Measurements from ENCODE around the gene TRPM5. TPM values are rescaled to one million over a fixed set of nuclear protein-coding genes. Genes with fewer than 3 reads are reported as not detected.

Gene TRPM5
- total and polyA plus RNA-seq, 2 experiments from 2014 or later = not detected

DNA sequence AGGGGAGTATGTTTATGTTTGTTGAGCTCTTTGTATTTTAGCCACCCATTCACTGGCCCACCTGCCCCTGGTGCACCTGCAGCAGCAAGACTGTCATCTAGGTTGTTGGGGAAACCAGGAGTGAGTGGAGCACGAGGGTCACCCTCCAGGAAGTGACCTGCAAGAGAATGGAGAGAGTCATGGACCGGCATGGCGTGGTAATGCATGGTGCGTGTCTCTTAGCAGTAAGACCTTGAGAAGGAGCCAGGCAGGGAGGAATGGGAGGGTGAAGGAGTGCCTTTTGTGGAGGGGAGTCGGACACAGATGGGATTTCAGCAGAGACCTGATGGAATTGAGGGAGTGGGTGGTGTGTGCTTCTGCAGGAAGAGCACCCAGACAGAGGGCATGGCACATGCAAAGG, 38.4 kb upstream of the TRPM5 start (continued):
- TF ChIP-seq, protein P1, sequence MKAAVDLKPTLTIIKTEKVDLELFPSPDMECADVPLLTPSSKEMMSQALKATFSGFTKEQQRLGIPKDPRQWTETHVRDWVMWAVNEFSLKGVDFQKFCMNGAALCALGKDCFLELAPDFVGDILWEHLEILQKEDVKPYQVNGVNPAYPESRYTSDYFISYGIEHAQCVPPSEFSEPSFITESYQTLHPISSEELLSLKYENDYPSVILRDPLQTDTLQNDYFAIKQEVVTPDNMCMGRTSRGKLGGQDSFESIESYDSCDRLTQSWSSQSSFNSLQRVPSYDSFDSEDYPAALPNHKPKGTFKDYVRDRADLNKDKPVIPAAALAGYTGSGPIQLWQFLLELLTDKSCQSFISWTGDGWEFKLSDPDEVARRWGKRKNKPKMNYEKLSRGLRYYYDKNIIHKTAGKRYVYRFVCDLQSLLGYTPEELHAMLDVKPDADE (IDR thresholded peaks at IDR 0.05) = no peak
- no peak for TF ChIP-seq JUNB (IDR thresholded peaks at IDR 0.05; ENCODE audit: unreplicated experiment)
- TF ChIP-seq CTCF (conservative IDR thresholded peaks at IDR 0.05; ENCODE audit: low read depth in 2 of 2) = no peak
- no peak for TF ChIP-seq NANOG (IDR thresholded peaks at IDR 0.05; ENCODE audit: borderline replicate concordance)

DNA sequence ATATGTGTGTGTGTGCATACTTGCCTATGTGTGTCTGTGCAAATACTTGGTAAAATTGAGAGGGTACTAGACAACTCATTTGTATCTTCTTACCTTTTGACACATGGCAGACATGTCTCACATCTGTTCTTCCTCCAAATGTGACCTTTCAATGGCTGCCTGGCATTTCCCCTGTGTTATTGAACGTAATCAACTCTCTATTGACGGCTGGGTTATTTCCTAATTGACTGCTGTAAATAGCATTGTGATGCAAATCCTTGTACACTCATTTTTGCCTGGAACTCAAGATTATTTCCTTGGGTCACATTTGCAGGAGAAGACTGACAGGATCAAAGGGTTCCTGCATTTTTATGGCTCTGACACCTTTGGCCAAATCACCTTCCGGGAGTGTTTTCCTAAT, 37.9 kb upstream of the TRPM5 start:
- H3K9me2 ChIP-seq (ENCODE audit: insufficient read depth) = 0 out of 2 replicates have a peak, but pooled peaks cover 3% of the 10 kb centered on the region
- no peaks in the 10 kb centered on the region for H3K36me3 ChIP-seq (ENCODE audit: insufficient read depth)
- H3K9me3 Mint-ChIP-seq = peaks cover 44% of the 10 kb centered on the region
- no peaks in the 10 kb centered on the region for H4K20me1 ChIP-seq (replicated peaks; ENCODE audit: insufficient read depth)
- no peaks in the 10 kb centered on the region for H3K4me1 Mint-ChIP-seq
- H3K36me3 Mint-ChIP-seq (ENCODE audit: low read depth) = peaks cover 13% of the 10 kb centered on the region
- no peaks in the 10 kb centered on the region for H3K79me2 ChIP-seq (replicated peaks; ENCODE audit: insufficient read depth)
- H3F3A ChIP-seq (replicated peaks; ENCODE audit: low read depth) = no peaks in the 10 kb centered on the region
- H3K4me3 Mint-ChIP-seq = no peak overlapping the region
- ATAC-seq (no peak), DNase-seq (ENCODE audit: low spot score) (no peak)
- no peak overlapping the region for H3K27ac ChIP-seq (ENCODE audit: low read depth)
- no peak overlapping the region for H3K4me2 ChIP-seq
- H3K4me3 ChIP-seq = no peak overlapping the region
- H3K27ac Mint-ChIP-seq = no peak overlapping the region
- H3K27me3 ChIP-seq (ENCODE audit: insufficient read depth) = peaks cover 75% of the 10 kb centered on the region
- no peaks in the 10 kb centered on the region for H3K4me1 ChIP-seq (ENCODE audit: insufficient read depth)
- H3K27me3 Mint-ChIP-seq (ENCODE audit: insufficient read depth, low read depth, poor library complexity) = peaks cover 70% of the 10 kb centered on the region
- H2AFZ ChIP-seq = no peak overlapping the region
- TF ChIP-seq CTCF (conservative IDR thresholded peaks at IDR 0.05; ENCODE audit: low read depth in 2 of 2) = no peak
- no peak for TF ChIP-seq REST (IDR thresholded peaks at IDR 0.05; ENCODE audit: unreplicated experiment)
- TF ChIP-seq CREB1 (CRISPR knock-in tag; IDR thresholded peaks at IDR 0.05; ENCODE audit: low read depth) = no peak
- no peak for TF ChIP-seq ZNF114 (CRISPR knock-in tag; IDR thresholded peaks at IDR 0.05)
- no peak for TF ChIP-seq EZH2 (IDR thresholded peaks at IDR 0.05; ENCODE audit: low read depth, unreplicated experiment)
- TF ChIP-seq STAT1 (IDR thresholded peaks at IDR 0.05; ENCODE audit: unreplicated experiment) = no peak
- TF ChIP-seq ZNF331 (CRISPR knock-in tag; IDR thresholded peaks at IDR 0.05; ENCODE audit: low read depth) = no peak
- no peak for TF ChIP-seq ZNF462 (CRISPR knock-in tag; IDR thresholded peaks at IDR 0.05)

All from GM23338 (cell line).